ENCODE measurements around the gene MYH3.

- TF ChIP-seq, protein P1, sequence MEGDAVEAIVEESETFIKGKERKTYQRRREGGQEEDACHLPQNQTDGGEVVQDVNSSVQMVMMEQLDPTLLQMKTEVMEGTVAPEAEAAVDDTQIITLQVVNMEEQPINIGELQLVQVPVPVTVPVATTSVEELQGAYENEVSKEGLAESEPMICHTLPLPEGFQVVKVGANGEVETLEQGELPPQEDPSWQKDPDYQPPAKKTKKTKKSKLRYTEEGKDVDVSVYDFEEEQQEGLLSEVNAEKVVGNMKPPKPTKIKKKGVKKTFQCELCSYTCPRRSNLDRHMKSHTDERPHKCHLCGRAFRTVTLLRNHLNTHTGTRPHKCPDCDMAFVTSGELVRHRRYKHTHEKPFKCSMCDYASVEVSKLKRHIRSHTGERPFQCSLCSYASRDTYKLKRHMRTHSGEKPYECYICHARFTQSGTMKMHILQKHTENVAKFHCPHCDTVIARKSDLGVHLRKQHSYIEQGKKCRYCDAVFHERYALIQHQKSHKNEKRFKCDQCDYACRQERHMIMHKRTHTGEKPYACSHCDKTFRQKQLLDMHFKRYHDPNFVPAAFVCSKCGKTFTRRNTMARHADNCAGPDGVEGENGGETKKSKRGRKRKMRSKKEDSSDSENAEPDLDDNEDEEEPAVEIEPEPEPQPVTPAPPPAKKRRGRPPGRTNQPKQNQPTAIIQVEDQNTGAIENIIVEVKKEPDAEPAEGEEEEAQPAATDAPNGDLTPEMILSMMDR (conservative IDR thresholded peaks at IDR 0.05; ENCODE audit: low read depth, low read length): peak; percentile 73
- TF ChIP-seq EZH2 (IDR thresholded peaks at IDR 0.05; ENCODE audit: low read length, unreplicated experiment) (no peak), EZH2phosphoT487 (IDR thresholded peaks at IDR 0.05; ENCODE audit: borderline replicate concordance, low read length) (no peak)
These were observed 42.5 kb downstream of the MYH3 start for GRCh38 chr17:10614536-10615155.
